OCI-LY7 (cell line): ENCODE results near the gene CLCN6. TPM values are rescaled to one million over a fixed set of nuclear protein-coding genes. Genes with fewer than 3 reads are reported as not detected.

Experiments used
- BruUV-seq: library from RNA; stranded (reverse); fragments of 400-500 nt; replicated peaks from 2 replicates; lab custom pipeline; 2021; lab: Mats Ljungman, UMichigan
- CTCF ChIA-PET: fragments of 300-600 bp; sonication (Branson Sonifier 250); formaldehyde crosslinking; loops from one replicate; lab custom pipeline; 2022; ENCODE audit warnings: antibody characterized with exemption; ENCODE audit not compliant: unreplicated experiment; lab: Charles Lee
- POLR2A ChIA-PET: fragments of 300-600 bp; sonication (Branson Sonifier 250); formaldehyde crosslinking; loops from one replicate; lab custom pipeline; 2022; ENCODE audit warnings: antibody characterized with exemption; lab: Charles Lee
- DNase-seq: peaks from one replicate; pipeline ENCODE4 v3.0.0-alpha.2; 2015; ENCODE audit warnings: low spot score
- H2AFZ ChIP-seq: fragments of 200-600 bp; sonication (generic), shearing (Covaris generic); 2 replicates; pipeline ENCODE4 v1.6.1; 2014; ENCODE audit warnings: mild to moderate bottlenecking, antibody characterized with exemption, low read length, moderate library complexity
- H3K27ac ChIP-seq: fragments of 200-600 bp; sonication (generic); 2 replicates; pipeline ENCODE4 v1.5.1; 2014; ENCODE audit warnings: mixed run types, low read depth, mild to moderate bottlenecking, moderate library complexity, low read length, inconsistent platforms; ENCODE audit not compliant: poor library complexity, severe bottlenecking
- H3K36me3 ChIP-seq: fragments of 200-600 bp; sonication (generic); 2 replicates; pipeline ENCODE4 v1.6.1; 2014; ENCODE audit warnings: mild to moderate bottlenecking, antibody characterized with exemption, low read length, moderate library complexity, mixed read lengths; ENCODE audit not compliant: insufficient read depth
- H3K4me1 ChIP-seq: fragments of 200-600 bp; sonication (generic); 2 replicates; pipeline ENCODE4 v1.5.1; 2014; ENCODE audit warnings: mild to moderate bottlenecking, low read length; ENCODE audit not compliant: insufficient read depth, poor library complexity, severe bottlenecking
- H3K4me2 ChIP-seq: fragments of 200-600 bp; sonication (generic); 2 replicates; pipeline ENCODE4 v1.6.1; 2014; ENCODE audit warnings: mild to moderate bottlenecking, low read length
- H3K4me3 ChIP-seq: fragments of 200-600 bp; sonication (generic); 2 replicates; pipeline ENCODE4 v1.5.1; 2014; ENCODE audit warnings: mild to moderate bottlenecking, low read depth, low read length; ENCODE audit not compliant: poor library complexity, severe bottlenecking
- H3K79me2 ChIP-seq: fragments of 200-600 bp; sonication (generic); 2 replicates; pipeline ENCODE4 v1.6.1; 2016; ENCODE audit warnings: low read depth, mild to moderate bottlenecking, low read length, moderate library complexity, mixed read lengths; ENCODE audit not compliant: insufficient read depth
- H3K9me2 ChIP-seq: fragments of 200-600 bp; sonication (generic); 2 replicates; pipeline ENCODE4 v1.6.1; 2016; ENCODE audit warnings: mild to moderate bottlenecking, low read length, mixed read lengths; ENCODE audit not compliant: insufficient read depth
- H3K9me3 ChIP-seq: fragments of 200-600 bp; sonication (generic); 2 replicates; pipeline ENCODE4 v1.6.1; 2014; ENCODE audit warnings: mild to moderate bottlenecking, mixed run types, low read length, mixed read lengths
- H4K20me1 ChIP-seq: fragments of 200-600 bp; sonication (generic); 2 replicates; pipeline ENCODE4 v1.6.1; 2014; ENCODE audit warnings: mild to moderate bottlenecking, antibody characterized with exemption, low read length, moderate library complexity, mixed read lengths; ENCODE audit not compliant: insufficient read depth
- EZH2phosphoT487 ChIP-seq: fragments of 200-600 bp; sonication (generic); IDR thresholded peaks from 2 replicates; pipeline ENCODE4 v1.6.1; 2018; ENCODE audit warnings: low read depth, borderline replicate concordance, mild to moderate bottlenecking, mixed run types, antibody characterized with exemption, low read length, moderate library complexity, mixed read lengths
- intact Hi-C: fragments of 100-400 bp; cut with micrococcal nuclease; formaldehyde crosslinking; loops from one replicate; pipeline ENCODE4 v1.10.0; 2022; ENCODE audit not compliant: unreplicated experiment
- total RNA-seq, 2 experiments: library from RNA; depleted of rRNA in 1 of 2; stranded (reverse); fragments of >200 nt in 1 of 2; shearing (Covaris generic) in 1 of 2; gene quantifications; 2 replicates each; pipeline ENCODE4 v1.2.3, GENCODE V29; 2014 to 2022
- TF ChIP-seq, protein P1 (sequence below): fragments of 200-600 bp; sonication (generic); conservative IDR thresholded peaks from 2 replicates; pipeline ENCODE4 v1.5.1; 2014; ENCODE audit warnings: mild to moderate bottlenecking, antibody characterized with exemption, low read length, moderate library complexity, mixed read lengths

The CLCN6 gene
- total RNA-seq, 2 experiments from 2014 or later = 19.7 to 65.8 TPM

DNA sequence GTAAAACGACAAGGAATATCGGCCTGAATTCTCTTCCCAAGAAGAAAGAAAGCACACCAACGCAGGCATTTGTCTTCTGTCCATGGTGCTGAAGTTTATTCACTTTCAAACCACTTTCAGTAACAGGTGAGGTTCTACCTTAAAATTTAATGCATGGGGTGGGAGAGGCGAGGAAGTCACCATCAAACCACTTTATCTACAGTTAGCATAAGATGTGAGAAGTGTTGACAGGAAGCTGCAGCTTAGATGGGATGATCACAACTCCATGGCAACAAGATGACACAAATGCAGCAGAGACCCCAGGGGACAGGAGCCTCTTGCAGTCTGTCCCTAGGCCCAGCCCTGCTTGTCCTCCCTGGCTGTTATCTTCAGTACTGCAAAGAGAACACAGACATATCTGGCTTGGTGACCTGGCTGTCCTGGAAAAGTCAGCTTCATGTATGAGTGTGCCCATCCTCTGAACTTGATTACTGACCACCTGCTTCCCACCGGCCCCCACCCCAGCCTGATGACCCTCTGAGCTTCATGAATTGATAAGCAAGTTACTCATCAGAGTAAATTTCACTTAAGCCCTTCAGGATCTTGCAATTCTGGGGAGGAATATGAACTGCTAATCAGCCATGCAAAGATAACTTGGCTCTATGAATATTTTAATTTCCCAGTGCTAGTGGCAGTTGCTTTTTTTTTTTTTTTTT, 39.8 kb downstream of the CLCN6 start:
- H3K9me3 ChIP-seq = no peaks in the 10 kb centered on the region
- POLR2A ChIA-PET = interaction anchor here (0.7 kb wide), 2 partner anchors 15 to 26 kb away, joined by 3 read pairs; no protein-coding TSS in a partner anchor
- H3K4me2 ChIP-seq = no peak overlapping the region
- H3K36me3 ChIP-seq = peaks cover 53% of the 10 kb centered on the region
- no peaks in the 10 kb centered on the region for H4K20me1 ChIP-seq
- H3K79me2 ChIP-seq = no peaks in the 10 kb centered on the region
- peak; percentile 43 for DNase-seq
- no peak overlapping the region for H3K27ac ChIP-seq
- intact Hi-C loops = no loop called here
- BruUV-seq = no TSS peak
- H3K9me2 ChIP-seq = no peaks in the 10 kb centered on the region
- peaks cover 33% of the 10 kb centered on the region for H3K4me1 ChIP-seq
- no peak overlapping the region for H2AFZ ChIP-seq
- H3K4me3 ChIP-seq = no peak overlapping the region
- TF ChIP-seq, protein P1, sequence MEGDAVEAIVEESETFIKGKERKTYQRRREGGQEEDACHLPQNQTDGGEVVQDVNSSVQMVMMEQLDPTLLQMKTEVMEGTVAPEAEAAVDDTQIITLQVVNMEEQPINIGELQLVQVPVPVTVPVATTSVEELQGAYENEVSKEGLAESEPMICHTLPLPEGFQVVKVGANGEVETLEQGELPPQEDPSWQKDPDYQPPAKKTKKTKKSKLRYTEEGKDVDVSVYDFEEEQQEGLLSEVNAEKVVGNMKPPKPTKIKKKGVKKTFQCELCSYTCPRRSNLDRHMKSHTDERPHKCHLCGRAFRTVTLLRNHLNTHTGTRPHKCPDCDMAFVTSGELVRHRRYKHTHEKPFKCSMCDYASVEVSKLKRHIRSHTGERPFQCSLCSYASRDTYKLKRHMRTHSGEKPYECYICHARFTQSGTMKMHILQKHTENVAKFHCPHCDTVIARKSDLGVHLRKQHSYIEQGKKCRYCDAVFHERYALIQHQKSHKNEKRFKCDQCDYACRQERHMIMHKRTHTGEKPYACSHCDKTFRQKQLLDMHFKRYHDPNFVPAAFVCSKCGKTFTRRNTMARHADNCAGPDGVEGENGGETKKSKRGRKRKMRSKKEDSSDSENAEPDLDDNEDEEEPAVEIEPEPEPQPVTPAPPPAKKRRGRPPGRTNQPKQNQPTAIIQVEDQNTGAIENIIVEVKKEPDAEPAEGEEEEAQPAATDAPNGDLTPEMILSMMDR = no peak
- CTCF ChIA-PET = no interaction called here

DNA sequence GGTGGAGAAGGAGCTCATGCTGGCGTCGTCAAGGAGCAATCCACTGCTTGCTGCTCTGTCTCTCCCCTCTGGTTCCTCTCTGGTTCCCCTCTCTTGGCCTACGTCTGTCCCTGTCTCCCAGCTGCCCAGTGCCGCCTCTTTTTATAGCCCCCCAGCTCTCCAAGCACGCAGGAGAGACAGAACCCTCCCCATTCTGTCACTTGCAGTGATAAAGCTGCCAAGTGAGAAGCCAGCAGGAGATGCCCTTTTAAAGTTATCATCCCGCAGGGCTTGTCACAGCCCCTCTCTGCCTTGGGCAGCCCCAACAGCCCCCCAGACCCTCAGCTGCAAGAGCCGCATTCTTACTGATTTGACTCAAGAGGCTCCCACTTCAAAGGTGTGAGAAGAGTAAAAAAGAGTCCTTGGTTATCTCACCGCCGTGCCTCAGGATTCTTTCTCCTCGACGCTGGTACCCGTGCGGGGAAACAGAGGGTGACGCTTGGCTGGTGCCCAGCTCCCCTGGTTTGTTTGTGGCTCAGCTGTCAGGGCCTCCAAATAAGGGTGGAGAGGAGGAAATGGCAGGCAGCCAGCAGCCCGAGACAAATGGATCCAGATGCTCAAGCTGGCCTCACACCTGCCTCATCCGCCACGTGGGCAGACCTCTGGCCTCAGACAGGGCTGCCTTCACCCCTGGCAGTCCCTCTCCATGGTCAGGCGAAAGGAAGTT, 41.8 kb downstream of the CLCN6 start, which contains the start of gene NPPA:
NPPA (minus strand) TSS at position 117 of the 706 bp plus-strand sequence; CDS start at position 18, 99 bp downstream.
- TF ChIP-seq, protein P1 = no peak
- TF ChIP-seq EZH2phosphoT487 = no peak
- peak; percentile 52 for DNase-seq
- H3K4me3 ChIP-seq = no peak within 1 kb of the TSS
- no peak within 1 kb of the TSS for H3K4me2 ChIP-seq
- BruUV-seq = no TSS peak
- ChIA-PET POLR2A (interaction anchor here (1.1 to 1.3 kb wide), 2 partner anchors 9 to 60 kb away, joined by 3 to 5 read pairs; no protein-coding TSS in a partner anchor), CTCF (interaction anchor here (0.9 kb wide), 1 partner anchor 9 kb away, joined by 3 read pairs; no protein-coding TSS in a partner anchor)
- H4K20me1 ChIP-seq = no peaks in the 10 kb centered on the region
- no peak within 1 kb of the TSS for H2AFZ ChIP-seq
- H3K79me2 ChIP-seq = no peaks in the 10 kb centered on the region
- H3K4me1 ChIP-seq = peaks cover 13% of the 10 kb centered on the region
- H3K36me3 ChIP-seq = peaks cover 34% of the 10 kb centered on the region
- H3K9me3 ChIP-seq = no peaks in the 10 kb centered on the region
- no peak within 1 kb of the TSS for H3K27ac ChIP-seq
- H3K9me2 ChIP-seq = no peaks in the 10 kb centered on the region
- intact Hi-C loops = no loop called here

DNA sequence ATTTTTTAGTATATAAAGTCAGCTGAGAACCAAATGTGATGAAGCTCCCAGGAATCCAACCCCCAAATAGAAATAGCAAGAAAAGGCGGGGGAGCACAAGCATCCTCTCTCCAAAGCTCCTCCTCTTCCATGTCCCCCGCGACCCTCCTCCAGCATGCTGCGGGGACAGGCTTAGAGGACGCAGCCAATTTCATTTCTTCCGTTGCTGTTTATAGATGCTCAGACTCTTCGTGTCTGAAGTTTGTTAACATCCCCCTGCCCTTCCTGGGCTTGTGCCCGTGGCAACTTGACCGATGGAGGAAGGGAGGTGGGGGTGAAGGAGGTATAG, 42.3 kb downstream of the CLCN6 start:
- H3K36me3 ChIP-seq = peaks cover 33% of the 10 kb centered on the region
- peaks cover 11% of the 10 kb centered on the region for H3K4me1 ChIP-seq
- ChIA-PET CTCF (no interaction called here), POLR2A (interaction anchor here (1.1 to 1.3 kb wide), 2 partner anchors 9 to 59 kb away, joined by 3 to 5 read pairs; no protein-coding TSS in a partner anchor)
- DNase-seq = no peak
- TF ChIP-seq, protein P1 = no peak
- no peak for TF ChIP-seq EZH2phosphoT487
- intact Hi-C loops = no loop called here
- H3K4me3 ChIP-seq = no peak overlapping the region
- no peaks in the 10 kb centered on the region for H3K79me2 ChIP-seq
- no peaks in the 10 kb centered on the region for H3K9me3 ChIP-seq
- no peak overlapping the region for H3K4me2 ChIP-seq
- no peaks in the 10 kb centered on the region for H3K9me2 ChIP-seq
- H4K20me1 ChIP-seq = no peaks in the 10 kb centered on the region
- BruUV-seq = no TSS peak
- no peak overlapping the region for H3K27ac ChIP-seq
- no peak overlapping the region for H2AFZ ChIP-seq
